Activated T-cell treated with anti-CD3 and anti-CD28 coated beads, Interleukin-2, amount 50 U/mL, for 48 hours (primary cell): ENCODE measurements around the gene TM4SF4.

Experiments
- DNase-seq, 2 experiments: peaks; one replicate each; pipeline ENCODE4 v3.0.0-alpha.2; 2020

TM4SF4 gene

GRCh38 chr3:149455989-149456388 lies 18.5 kb upstream of the TM4SF4 start:
- no peak for DNase-seq

DNA sequence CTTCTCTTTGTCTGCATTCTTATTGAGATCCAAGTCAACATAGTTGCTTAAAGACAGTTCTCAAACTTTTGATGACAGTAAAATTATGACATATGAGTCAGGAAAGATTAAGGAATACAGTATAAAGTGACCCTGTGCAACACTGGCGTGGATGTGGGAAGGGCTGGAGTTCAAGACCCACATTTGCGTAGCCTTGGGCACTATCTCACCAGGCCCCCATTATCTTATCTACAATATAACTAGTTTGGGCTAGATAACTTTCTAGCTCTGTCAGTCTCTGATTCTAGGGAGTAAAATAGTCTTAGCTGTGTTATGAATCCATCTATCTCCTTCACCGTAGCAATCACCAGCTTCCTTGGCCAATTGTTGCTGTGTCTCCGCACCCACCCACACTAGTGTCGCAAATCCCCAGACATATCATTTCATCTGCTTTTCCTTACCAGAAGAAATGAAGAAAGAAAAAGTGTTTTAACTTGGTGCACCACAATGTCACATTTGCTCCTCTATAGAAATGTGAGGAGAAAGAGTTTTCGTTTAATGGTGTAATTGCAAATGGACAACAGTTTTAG lies 14.9 kb upstream of the TM4SF4 start:
- no peak for DNase-seq

DNA sequence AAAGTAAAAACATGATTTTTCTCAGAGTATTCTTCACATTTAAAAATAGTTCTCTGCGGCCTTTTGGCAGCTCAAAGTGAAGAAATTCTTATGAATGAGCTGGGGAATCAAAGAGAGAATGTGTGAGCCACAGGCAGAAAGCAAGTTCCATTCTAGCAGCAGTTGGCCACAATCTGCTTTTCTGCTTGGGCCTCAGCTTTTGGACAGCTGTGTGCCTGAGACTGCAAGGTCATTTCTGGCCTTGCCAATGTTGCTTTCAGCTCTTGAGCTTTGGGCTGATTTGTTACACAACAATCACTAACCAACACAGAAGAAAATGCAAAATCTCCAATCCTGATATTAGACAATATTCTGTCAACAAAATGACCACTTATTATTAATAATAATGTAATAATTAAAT lies 14.4 kb upstream of the TM4SF4 start:
- DNase-seq: no peak

DNA sequence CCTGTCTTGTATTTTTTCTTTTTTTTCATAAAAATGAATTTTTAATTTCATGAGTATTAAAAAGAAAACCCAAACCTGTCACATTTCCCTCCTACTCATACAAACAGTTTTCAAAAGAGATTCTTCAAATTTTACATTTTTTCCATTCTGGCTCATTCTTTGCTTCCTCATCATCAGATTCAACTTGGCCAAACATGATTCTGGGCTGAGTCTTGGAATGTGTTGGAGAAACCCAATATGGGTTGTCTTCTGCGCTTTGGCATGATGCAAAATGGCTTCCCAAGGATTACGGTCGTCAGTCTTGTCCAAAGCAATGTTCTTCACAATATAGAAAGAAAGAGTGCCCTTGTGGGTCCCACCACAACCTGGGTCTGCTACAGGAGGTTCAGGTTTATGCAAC lies 12.4 kb upstream of the TM4SF4 start:
- no peak for DNase-seq

GRCh38 chr3:149462581-149463011 lies 11.9 kb upstream of the TM4SF4 start:
- no peak for DNase-seq

- no peak for DNase-seq
Observed at GRCh38 chr3:149463921-149464320, 10.6 kb upstream of the TM4SF4 start.

GRCh38 chr3:149464542-149465328 lies 9.8 kb upstream of the TM4SF4 start:
- no peak for DNase-seq

- no peak for DNase-seq
Observed at GRCh38 chr3:149465351-149465883, 9.1 kb upstream of the TM4SF4 start.

- no peak for DNase-seq
Observed at GRCh38 chr3:149466192-149466591, 8.3 kb upstream of the TM4SF4 start.

DNA sequence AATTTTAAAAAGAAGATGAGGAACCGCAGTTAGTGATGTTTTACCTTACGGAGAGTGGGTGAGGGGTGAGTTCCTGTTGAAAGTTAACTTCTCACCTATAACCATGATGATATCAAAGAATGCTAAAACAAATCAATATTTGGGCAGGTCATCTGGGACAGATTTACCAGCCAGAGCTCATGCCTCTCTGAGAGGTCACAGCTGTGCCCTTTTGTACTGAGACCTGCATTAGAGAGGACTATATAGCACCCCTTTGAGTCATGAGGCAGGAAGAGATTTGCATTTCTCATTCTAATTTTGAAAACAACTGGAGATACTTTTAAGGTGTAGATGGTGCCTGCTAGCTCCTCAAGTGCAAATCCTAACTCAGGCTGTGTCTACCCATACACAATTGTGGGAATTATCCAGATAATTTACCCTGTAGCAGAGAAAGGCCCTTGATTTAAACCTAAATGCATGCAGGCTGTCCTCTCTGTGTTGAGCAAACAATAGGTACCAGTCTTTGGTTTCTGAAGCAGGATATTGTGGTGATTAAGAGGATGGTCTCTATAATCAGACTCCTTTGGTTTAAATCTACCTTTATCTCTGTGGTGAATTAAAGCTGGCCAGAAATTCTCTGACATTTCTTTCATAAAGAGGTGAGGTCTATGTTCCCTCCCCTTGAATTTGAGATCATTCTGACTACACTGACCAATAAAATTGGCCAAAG lies 5.8 kb upstream of the TM4SF4 start:
- no peak for DNase-seq

DNA sequence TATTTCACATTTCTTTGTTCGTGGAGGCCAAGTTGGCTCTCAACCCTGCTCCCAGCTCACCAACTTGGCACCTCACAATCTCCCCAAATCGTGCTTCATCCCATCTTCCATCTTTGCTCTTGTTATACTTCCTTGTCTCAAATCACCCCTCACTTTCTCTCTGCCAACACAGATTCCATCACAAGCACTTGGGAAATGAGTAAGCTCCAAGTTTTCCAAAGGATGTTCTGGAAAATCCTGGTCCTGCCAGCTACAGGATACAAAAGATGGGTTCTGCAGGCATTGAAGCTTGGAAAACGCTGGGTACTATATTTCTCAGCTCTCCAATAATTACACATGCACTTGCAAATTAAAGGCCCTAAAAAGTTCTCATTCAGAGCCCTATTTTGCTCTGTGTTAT lies 4.1 kb upstream of the TM4SF4 start:
- DNase-seq: no peak

GRCh38 chr3:149472030-149472797 lies 2.3 kb upstream of the TM4SF4 start:
- no peak for DNase-seq

GRCh38 chr3:149473357-149474249 lies 894 bp upstream of the TM4SF4 start:
- DNase-seq: no peak

GRCh38 chr3:149475451-149476060 lies 1.1 kb downstream of the TM4SF4 start:
- no peak for DNase-seq

- DNase-seq: no peak
Observed at GRCh38 chr3:149476225-149476624, 1.7 kb downstream of the TM4SF4 start.

GRCh38 chr3:149479621-149480325 lies 5.3 kb downstream of the TM4SF4 start:
- no peak for DNase-seq

DNA sequence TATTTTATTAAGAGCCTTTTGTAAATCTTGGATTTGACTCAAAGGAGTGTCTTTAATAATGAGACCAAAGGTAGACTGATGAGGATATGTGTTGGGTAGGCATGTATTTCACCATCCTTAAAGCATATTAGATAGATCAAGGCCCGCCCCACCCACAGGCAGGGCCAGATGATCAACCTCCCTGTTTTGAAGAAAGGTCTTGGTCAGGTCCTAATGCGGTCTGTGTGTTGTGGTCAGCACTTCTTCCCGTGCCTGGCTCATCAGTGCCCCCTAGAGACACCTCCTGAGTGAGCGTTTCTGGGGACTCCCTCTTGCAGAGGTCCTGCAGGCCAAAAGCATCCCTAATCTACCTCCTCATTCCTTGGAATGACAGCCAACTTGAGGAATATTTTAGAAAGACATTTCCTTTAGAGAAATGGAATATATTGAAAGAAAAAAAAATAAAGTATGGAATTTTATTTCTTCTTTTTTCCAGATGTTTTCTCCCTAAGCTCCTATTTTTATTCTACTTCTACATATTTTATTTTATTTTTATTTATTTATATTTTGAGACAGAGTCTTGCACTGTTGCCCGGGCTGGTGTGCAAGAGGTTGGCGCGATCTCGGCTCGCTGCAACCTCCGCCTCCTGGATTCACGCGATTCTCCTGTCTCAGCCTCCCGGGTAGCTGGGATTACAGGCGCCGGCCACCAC lies 6.0 kb downstream of the TM4SF4 start:
- peak; percentile 60 to 65 for DNase-seq

DNA sequence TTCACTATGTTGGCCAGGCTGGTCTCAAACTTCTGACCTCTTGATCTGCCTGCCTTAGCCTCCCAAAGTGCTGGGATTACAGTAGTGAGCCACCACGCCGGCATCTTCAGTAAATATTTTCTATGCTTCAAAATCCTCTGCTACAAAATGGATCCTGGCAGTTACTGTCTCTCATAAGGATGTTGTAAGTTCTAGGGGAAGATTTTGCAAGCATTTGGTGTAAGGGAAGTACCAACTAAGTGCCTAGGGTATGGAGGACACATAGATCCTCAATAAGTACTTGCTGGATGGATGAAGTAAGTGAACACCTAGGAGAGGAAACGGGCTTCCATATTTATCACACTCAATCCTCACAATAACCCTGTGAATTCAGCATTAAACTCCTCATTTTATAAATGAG lies 6.6 kb downstream of the TM4SF4 start:
- no peak for DNase-seq

DNA sequence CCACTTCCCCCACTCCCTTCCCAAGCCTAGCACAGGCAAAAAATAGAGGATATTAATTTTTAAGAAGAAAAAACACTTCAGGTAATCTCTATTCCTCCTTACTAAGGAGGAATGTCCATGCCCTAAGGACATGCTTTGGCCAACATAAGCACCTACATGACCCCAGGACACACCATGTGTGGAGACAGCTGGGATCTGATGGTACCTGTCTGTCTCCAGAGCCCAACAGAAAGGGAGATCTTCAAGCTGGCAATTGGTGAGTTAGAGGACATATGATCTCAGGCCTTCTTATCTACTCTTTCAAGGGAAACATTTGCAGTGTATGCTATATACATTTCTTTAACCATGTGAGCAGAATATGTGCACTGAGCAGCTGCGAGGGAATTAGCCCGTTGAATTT lies 7.0 kb downstream of the TM4SF4 start:
- no peak for DNase-seq

DNA sequence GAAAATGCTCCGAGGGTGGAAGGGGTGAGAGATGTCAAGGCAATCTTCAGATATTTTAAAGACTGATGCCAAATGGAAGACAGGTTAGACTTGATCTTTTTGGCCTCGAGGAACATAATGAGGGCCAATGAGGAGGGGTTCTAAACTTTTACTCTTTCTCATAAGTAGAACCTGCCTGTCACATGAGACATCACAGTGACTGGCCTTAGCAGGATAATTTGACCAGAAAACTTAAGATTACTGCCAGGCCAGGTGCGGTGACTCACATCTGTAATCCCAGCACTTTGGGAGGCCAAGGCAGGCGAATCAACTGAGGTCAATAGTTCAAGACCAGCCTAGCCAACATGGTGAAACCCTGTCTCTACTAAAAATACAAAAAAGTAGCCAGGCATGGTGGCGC lies 12.2 kb downstream of the TM4SF4 start:
- no peak for DNase-seq
